ENCODE results near the gene AFAP1. TPM values are rescaled to one million over a fixed set of nuclear protein-coding genes. Genes with fewer than 3 reads are reported as not detected.
A peak's percentile ranks its signal among the peaks of the same experiment; 100 is the strongest.

Gene AFAP1
- total RNA-seq, 1 donor from 2014 or later, result 19.3 TPM

DNA sequence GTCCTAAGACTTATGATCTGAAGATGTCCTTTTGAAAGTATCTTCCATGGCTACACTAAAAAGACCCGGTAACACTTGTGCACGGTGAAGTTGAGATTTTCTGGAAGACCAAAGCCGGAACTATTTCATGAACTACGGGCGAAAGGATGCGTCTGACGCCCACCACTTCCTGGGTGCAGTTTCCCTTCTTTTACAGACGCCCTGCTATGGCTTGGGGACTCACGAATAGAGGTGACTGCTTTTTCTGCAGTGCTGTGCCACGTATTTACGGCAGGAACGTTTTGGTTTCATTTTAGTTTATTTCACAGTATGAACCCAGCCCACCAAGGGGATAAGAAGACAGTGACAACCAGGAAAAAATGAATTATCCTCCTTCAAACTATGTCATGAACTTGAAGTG, 180.4 kb downstream of the AFAP1 start:
- no peak for DNase-seq (ENCODE audit: low read depth in 2 of 2)

DNA sequence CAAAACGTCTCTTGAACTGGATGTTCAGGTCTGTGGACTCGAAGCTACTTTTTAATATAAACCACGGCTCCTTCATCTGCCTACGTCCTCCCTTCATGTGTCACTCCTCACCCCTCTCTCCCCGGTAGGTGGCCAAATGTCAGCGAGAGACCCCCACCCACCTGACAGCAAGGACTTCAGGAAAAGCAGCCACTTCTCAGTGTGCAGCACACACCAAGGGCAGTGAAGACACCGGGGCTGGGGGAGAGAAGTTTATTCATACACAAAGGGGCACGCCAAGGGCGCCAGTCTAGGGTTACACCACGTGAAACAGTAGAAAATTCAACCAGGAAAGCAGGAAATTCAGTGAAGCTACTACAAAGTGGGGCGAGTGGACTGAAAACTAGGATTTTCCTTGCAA, 181.2 kb downstream of the AFAP1 start:
- no peak for DNase-seq (ENCODE audit: low read depth in 2 of 2)

DNA sequence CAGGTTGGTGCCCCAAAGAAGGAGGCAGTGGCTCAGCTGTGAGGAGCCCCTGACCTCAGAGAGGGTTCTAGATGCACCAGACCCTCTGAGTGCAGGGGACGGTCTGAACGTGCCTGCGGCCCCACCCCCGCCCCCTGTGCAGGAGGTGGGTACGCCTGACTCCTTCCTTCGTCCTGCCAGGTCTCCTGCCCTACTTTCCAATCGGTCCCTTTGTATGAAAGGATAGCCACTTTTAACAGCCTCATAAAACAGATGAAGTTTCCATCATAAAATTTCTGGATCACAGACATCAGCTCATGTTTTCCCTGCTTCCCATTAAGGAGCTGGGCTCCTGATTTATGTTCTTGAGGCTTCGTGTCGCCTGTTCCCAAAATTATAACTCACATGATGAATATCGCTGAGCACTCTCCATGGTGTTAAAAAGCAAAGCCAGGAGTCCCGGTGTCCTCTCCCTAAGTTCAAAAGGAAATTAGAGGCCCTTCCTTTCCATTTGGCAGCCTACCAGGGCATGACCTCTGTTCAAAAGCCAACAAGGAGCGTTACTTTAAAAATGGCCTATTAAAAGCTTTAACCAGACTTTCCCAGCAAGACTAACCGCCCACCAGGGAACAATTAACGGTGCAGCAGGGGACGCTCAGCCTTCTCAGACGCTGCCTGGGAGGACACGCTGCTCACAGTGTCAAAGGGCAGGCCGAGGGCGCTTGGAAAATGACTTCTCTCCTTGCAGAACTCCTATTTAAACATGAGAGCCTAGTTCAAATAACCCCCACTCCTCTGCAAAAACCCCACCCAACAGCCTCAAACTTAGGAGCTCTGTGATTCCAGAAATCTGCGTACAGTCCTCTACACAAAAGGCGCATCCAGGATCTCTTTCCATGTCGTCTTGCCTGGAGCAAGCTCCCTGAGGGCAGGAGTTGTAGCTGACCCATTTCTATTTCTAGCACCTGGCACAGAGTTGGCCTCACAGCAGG, 181.9 kb downstream of the AFAP1 start:
- DNase-seq (ENCODE audit: low read depth in 2 of 2), result no peak

- DNase-seq (ENCODE audit: low read depth in 2 of 2), result no peak
Observed at GRCh38 chr4:7756561-7757355, 182.9 kb downstream of the AFAP1 start.

DNA sequence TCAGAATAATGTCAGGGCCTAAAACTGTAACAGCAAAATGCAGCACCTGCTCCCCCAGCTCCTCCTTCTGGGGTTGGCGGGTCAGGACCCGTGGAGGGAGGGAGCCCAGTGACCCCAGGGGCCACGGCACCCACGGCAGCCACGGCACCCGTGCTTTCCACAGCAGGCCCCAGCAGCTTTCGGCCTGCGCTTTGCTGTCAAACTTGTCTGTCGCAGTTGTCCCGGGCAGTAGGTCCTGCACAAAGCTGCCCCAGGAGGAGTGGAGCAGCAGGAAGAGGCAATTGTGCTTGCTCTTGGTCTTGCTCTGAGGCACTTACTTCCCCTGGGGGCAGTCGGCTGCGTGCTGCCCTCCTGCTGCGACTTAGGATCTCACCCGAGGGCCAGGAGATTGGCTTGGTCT, 183.6 kb downstream of the AFAP1 start:
- DNase-seq (ENCODE audit: low read depth in 2 of 2), result no peak

GRCh38 chr4:7755561-7755960, 184.1 kb downstream of the AFAP1 start:
- no peak for DNase-seq (ENCODE audit: low read depth in 2 of 2)

DNA sequence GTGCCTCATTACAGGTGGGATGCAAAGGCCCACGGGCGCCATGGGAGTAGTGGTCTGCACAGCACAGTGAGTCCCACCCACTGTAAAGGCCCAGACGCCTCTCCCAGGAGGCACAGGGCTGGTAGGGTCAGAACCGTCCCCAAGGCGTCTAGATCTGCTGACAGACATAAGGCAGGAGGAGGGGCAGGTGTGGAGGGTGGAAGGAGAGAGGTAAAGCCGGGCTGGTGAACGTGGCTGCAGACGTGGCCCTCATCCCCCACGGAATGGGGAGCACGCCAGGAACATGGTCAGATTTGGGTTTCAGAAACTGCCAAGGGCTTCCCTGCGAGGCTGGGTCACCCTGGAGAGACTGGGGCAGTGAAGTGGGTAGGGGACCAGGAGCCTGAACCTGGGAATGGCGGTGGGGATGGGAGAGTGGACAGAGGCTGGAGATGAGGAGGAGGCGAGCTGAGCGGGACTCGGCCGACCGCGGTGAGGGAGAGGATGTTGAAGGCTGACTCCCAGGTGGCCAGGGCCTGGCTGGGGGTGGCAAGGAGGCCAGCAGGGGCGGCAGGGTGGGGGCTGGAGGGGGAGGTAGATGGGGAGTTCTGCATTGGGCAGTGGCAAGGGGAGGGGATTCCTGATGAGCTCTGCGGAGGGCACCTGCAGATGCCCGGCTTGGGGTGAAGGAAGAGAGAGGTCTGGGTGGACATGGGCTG, 184.9 kb downstream of the AFAP1 start:
- DNase-seq (ENCODE audit: low read depth in 2 of 2), result no peak

- DNase-seq (ENCODE audit: low read depth in 2 of 2), result no peak
Observed at GRCh38 chr4:7753931-7754465, 185.7 kb downstream of the AFAP1 start.

DNA sequence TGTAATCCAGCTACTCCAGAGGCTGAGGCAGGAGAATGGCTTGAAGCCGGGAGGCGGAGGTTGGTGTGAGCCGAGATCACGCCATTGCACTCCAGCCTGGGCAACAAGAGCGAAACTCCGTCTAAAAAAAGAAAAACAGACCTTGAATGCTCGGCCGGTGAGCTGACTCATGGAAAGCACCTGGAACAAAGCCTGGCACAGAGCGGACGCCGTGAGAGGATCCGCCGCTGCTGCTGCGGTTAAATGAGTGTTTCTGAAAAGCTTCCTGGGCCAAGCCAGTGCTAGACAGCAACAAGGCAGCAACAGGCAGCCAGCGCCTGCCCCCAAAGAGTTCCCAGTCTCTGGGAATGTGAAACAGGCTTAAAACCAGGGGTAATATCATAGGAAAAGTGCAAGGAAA, 186.4 kb downstream of the AFAP1 start:
- peak in 1 of 2 donors; percentile 40 for DNase-seq (ENCODE audit: low read depth in 2 of 2)

GRCh38 chr4:7752649-7753048, 187.0 kb downstream of the AFAP1 start:
- DNase-seq (ENCODE audit: low read depth in 2 of 2), result no peak

GRCh38 chr4:7750972-7751371, 188.7 kb downstream of the AFAP1 start:
- DNase-seq (ENCODE audit: low read depth in 2 of 2), result no peak

GRCh38 chr4:7750523-7750922, 189.1 kb downstream of the AFAP1 start:
- DNase-seq (ENCODE audit: low read depth in 2 of 2), result no peak

- no peak for DNase-seq (ENCODE audit: low read depth in 2 of 2)
Observed at GRCh38 chr4:7747566-7747965, 192.1 kb downstream of the AFAP1 start.

GRCh38 chr4:7747062-7747385, 192.6 kb downstream of the AFAP1 start:
- DNase-seq (ENCODE audit: low read depth in 2 of 2), result no peak

GRCh38 chr4:7746351-7747061, 193.2 kb downstream of the AFAP1 start:
- no peak for DNase-seq (ENCODE audit: low read depth in 2 of 2)

GRCh38 chr4:7745301-7745885, 194.3 kb downstream of the AFAP1 start:
- DNase-seq (ENCODE audit: low read depth in 2 of 2), result no peak

GRCh38 chr4:7744142-7744804, 195.4 kb downstream of the AFAP1 start:
- no peak for DNase-seq (ENCODE audit: low read depth in 2 of 2)

DNA sequence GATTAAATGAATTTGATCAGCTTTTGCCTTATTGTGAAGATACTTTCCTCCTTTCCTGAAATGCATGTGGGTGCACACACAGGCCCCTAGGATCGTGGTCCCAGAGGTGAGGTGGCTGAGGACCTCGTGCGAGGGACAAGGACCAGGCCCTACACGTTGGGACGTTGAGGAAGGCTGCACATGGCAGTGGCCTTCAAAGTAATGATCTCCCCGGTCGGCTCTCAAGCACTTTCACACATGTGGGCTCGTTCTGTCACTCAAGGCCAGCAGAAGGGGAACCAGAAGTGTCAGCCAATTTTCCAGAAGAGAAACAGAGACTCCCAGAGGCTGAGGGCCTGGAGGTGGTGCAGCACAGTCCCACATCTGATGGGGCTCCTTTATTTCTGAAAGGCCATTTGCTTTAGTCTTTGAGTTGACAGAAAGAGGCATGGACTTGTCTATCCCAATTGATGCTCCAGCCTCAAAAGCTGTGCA, 196.8 kb downstream of the AFAP1 start:
- no peak for DNase-seq (ENCODE audit: low read depth in 2 of 2)

DNA sequence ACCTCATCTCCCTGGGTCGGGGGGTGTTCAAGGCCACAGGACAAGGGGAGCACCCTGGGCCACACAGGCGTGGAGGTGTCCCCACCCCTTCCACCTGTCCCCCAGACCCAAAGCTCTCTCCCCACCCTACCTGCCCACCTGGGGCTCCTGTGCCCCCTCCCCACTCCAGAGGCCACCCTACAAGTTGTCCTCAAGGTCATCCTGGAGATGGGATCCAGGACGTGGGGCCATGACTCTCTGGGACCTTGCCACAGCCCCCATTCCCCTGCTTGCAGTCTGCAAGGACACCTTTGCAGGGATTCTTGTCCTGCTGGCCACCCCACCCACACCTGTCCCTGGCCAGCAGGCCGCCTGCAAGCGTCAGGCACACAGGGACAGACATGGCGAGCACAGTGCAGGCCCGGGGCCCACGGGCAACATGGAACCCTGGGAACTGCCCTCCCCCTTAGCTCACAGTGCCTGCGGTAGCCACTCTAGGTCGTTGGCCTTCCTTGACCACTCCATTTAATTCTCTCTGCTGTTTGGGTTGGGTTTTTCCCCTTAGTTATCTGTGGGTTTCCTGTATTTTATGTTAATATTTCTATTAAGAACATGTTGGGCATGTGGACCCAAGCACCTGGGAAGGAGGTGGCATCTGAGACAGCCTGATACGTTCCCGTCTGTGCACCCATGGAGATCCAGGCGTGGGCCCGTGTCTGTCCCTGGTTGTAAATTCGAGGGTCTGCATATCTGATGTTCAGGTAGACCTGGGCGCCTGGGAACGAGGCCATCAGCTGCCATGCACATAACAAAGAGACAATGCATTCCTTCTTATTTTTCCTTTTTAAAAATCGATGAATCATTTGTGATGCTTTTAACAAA, 197.5 kb downstream of the AFAP1 start:
- DNase-seq (ENCODE audit: low read depth in 2 of 2), result no peak
